CD4-positive, alpha-beta T cell treated with Interleukin-21 for 1 hour (primary cell): ENCODE results near the gene NVL.

Experiments
- DNase-seq: peaks from one replicate; pipeline ENCODE4 v3.0.0-alpha.2; 2020

NVL gene

GRCh38 chr1:224189561-224189960, 140.4 kb downstream of the NVL start:
- no peak for DNase-seq

DNA sequence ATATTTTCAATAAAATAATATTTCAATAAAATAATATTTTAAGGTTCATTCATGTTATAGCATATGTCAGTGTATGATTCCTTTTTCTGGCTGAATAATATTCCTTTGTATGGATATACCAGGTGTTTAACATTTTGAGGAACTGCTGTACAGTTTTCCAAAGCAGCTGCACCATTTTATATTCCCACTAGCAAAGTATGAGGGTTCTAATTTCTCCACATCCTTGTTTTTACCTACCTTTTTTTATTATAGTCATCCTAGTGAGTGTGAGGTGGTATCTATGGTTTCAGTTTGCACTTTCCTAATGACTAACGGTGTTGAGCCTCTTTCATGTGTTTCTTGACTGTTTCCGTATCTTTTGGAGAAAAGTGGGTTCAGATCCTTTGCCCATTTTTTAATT, 141.7 kb downstream of the NVL start:
- no peak for DNase-seq

DNA sequence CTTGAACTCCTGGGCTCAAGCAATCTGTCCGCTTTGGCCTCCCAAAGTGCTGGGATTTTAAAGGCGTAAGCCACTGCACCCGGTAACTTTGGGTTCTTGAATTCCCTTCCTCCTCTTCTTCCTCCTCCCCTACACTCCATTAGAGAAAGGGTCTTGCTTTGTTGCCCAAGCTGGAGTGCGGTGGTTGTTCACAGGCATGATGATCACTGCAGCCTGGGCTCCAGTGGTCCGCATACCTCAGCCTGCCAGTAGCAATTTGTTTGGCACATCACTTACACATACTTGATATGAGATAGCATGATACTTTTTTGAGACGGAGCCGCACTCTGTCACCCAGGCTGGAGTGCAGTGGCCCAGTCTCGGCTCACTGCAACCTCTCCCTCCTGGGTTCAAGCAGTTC, 144.8 kb downstream of the NVL start:
- no peak for DNase-seq

GRCh38 chr1:224183591-224184312, 146.2 kb downstream of the NVL start:
- DNase-seq = peak; percentile 68

DNA sequence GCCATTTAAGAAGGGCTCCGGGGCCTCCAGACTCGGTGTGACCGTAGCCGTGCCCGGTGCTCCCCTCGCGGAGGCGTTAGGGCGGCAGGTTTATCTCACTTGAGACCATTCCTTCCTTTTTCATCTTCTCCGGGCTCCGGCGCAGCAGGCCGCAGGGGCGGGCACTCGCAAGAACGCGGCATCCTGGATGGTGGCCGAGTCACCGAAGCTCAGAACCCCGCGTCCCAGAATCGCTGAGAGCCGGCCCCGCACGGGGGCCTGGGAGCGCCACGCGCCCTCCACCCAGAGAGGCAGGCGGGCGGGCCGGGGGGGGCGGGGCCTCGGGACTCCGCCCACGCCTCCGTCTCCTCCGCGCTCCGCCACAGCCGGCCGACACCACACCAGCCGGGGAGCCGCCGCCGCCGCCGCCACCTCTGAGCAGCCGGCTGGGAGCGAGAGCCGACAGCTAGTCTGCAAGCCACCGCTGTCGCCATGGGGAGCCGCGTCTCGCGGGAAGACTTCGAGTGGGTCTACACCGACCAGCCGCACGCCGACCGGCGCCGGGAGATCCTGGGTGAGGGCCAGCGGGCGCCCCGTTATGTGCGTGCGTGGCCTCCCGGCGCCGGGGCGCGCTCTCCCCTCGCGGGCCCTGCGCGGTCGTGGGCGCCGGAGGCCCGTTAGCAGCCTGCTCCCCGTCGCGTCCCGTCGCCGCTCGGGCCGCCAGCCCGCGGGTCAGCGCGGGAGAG, 146.9 kb downstream of the NVL start, which contains the start of gene DEGS1:
Gene DEGS1 (plus strand): TSS at position 375 of the 725 bp plus-strand sequence. CDS start 97 bp downstream, at position 472.
- DNase-seq = peak; percentile 86

DNA sequence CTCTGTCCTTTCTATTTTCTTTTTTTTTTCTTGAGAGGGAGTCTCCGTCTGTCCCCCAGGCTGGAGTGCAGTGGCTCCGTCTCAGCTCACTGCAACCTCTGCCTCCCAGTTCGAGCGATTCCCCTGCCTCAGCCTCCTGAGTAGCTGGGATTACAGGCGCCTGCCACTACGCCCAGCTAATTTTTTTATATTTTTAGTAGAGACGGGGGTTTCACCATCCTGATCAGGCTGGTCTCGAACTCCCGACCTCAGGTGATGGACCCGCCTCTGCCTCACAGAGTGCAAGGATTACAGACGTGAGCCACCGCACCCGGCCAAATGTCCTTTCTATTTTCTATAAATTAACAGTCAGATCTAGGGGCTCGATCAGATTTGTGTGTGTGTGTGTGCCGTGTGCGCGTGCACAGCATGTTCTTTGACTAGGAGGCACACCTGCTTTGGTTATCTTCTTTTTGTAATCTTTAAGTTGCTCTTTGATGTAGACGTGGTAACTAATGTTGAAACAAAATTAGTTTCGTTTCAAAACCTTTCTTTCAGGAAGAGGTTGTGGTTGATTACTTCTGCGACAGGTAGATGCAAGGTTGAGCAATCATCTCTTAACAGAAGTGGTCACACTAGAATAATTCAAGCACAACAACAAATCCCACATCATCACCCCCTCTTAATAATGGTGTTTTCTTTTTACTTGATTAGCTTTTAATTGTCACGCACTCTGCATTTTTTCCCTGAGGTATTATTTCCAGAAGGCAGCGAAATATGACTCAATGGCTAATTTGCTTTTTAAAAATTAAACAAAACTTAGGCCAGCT, 147.7 kb downstream of the NVL start:
- DNase-seq = peak; percentile 81

GRCh38 chr1:224181453-224181810, 148.5 kb downstream of the NVL start:
- DNase-seq = no peak

- DNase-seq = no peak
Measured at GRCh38 chr1:224180783-224181452, 149.1 kb downstream of the NVL start.

DNA sequence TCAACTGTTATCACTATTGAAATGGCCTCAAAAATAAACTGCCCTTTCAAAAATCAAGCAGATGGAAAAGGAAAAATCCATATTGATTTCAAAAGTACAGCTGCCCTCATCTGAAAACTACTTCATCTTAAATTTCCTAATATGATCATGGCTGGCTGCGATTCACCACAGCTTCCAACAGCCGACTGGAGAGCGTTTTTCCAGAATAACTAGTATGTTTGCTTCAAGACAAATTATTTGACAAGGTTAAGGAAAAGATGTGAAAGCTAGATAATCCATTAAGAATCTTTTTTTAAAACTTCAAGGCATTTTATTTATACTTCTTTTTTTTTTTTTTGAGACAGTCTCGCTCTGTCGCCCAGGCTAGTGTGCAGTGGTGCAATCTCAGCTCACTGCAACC, 151.1 kb downstream of the NVL start:
- DNase-seq = no peak

DNA sequence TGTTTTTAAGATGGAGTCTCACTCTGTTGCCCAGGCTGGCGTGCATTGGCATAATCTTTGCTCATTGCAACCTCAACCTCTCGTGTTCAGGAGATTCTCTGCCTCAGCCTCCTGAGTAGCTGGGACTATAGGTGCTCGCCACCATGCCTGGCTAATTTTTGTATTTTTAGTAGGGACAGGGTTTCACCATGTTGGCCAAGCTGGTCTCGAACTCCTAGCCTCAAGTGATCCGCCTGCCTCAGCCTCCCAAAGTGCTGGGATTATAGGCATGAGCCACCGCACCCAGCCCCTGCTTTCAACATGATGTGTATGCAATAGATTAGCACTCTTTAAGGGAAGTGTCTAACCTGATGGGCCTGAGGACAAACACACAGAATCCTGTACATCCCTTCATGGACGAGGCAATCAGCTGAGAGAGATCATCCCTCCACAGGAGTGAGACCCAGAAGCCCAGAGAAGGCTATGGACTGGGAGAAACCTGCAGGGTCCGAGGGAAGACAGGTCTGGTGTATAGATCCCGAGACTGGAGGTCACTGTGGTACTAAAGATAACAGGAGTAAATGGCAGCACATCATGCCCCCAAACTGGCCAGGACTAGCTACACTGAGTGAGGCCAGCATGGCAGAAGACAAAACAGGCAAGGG, 152.5 kb downstream of the NVL start:
- DNase-seq = no peak
